Panc1 (cell line): ENCODE results near the gene NSDHL. TPM values are rescaled to one million over a fixed set of nuclear protein-coding genes. Genes with fewer than 3 reads are reported as not detected.

ENCODE experiments used
- ATAC-seq: fragments of 200-7000 bp; cut with Tn5 transposase; 2 replicates; pipeline ENCODE4 v1.9.1; 2020; ENCODE audit warnings: mild to moderate bottlenecking, moderate library complexity
- BruUV-seq: library from RNA; stranded (reverse); fragments of 400-500 nt; replicated peaks from 2 replicates; lab custom pipeline; 2021; lab: Mats Ljungman, UMichigan
- CTCF ChIA-PET: fragments of 300-600 bp; sonication (Branson Sonifier 250); formaldehyde crosslinking; loops from one replicate; lab custom pipeline; 2022; ENCODE audit warnings: antibody characterized with exemption; lab: Charles Lee
- POLR2A ChIA-PET: fragments of 300-600 bp; sonication (Branson Sonifier 250); formaldehyde crosslinking; loops from one replicate; lab custom pipeline; 2022; ENCODE audit warnings: antibody characterized with exemption; lab: Charles Lee
- DNase-seq: peaks from one replicate; pipeline ENCODE4 v3.0.0-alpha.2; 2010; ENCODE audit warnings: low read depth, low spot score
- H3K27ac ChIP-seq: 2 replicates; pipeline ENCODE4 v1.5.1; 2011; ENCODE audit warnings: mild to moderate bottlenecking, low read length, inconsistent platforms
- H3K27me3 ChIP-seq: fragments of 200-500 bp; sonication (Bioruptor generic); 2 replicates; pipeline ENCODE4 v1.6.0; 2014; ENCODE audit warnings: low read length, inconsistent platforms; ENCODE audit not compliant: control insufficient read depth, insufficient read depth
- H3K36me3 ChIP-seq: fragments of 200-500 bp; sonication (Bioruptor generic); 2 replicates; pipeline ENCODE4 v1.5.1; 2014; ENCODE audit warnings: inconsistent platforms, mild to moderate bottlenecking, low read length, moderate library complexity; ENCODE audit not compliant: control insufficient read depth, insufficient read depth
- H3K4me1 ChIP-seq: 2 replicates; pipeline ENCODE4 v1.5.1; 2011; ENCODE audit warnings: inconsistent platforms, mild to moderate bottlenecking, low read length, moderate library complexity; ENCODE audit not compliant: control insufficient read depth, insufficient read depth
- H3K4me3 ChIP-seq, 2 experiments: 2 replicates each; pipeline ENCODE4 v1.5.1; 2011 to 2012; ENCODE audit warnings: low read depth in 2 of 2, low read length in 2 of 2, mild to moderate bottlenecking in 2 of 2, inconsistent platforms in 1 of 2, moderate library complexity in 1 of 2
- H3K9me3 ChIP-seq: fragments of 200-500 bp; sonication (Bioruptor generic); 2 replicates; pipeline ENCODE4 v1.5.1; 2014; ENCODE audit warnings: low read depth, mild to moderate bottlenecking, inconsistent platforms, low read length, moderate library complexity; ENCODE audit not compliant: control insufficient read depth, insufficient read depth
- POLR2AphosphoS5 ChIP-seq: IDR thresholded peaks from 2 replicates; pipeline ENCODE4 v1.6.1; 2012; ENCODE audit warnings: mild to moderate bottlenecking, low read depth, low read length, moderate library complexity
- REST ChIP-seq, 2 experiments: IDR thresholded peaks; 2 replicates each; pipeline ENCODE4 v1.6.1; 2011 to 2012; ENCODE audit warnings: low read depth in 2 of 2, control low read depth in 1 of 2, low read length in 1 of 2, mild to moderate bottlenecking in 1 of 2, moderate library complexity in 1 of 2; ENCODE audit not compliant: insufficient read depth in 1 of 2
- SIN3A ChIP-seq: IDR thresholded peaks from 2 replicates; pipeline ENCODE4 v1.6.1; 2012; ENCODE audit warnings: low read depth, mild to moderate bottlenecking, low read length, moderate library complexity, borderline replicate concordance; ENCODE audit not compliant: insufficient read depth
- TCF7L2 ChIP-seq: IDR thresholded peaks from 2 replicates; pipeline ENCODE4 v1.6.1; 2011; ENCODE audit warnings: mild to moderate bottlenecking, low read depth, low read length, inconsistent platforms
- in situ Hi-C: cut with HindIII; loops from 2 replicates; pipeline ENCODE4 v1.10.0; 2016; ENCODE audit warnings: low sequenced_read_pairs, low pct_unique_long_range_greater_than_20kb
- intact Hi-C: fragments of 100-400 bp; cut with micrococcal nuclease; formaldehyde crosslinking; loops from one replicate; pipeline ENCODE4 v1.10.0; 2022; ENCODE audit not compliant: unreplicated experiment
- total RNA-seq: library from RNA; stranded (reverse); gene quantifications from one replicate; pipeline ENCODE4 v1.2.1, GENCODE V29; 2021; ENCODE audit not compliant: unreplicated experiment
- TF ChIP-seq, protein P1 (sequence below): fragments of 450-650 bp; IDR thresholded peaks from 2 replicates; pipeline ENCODE4 v1.5.1; 2017; ENCODE audit warnings: mild to moderate bottlenecking

The NSDHL gene
- total RNA-seq, 1 experiment from 2014 or later, result 75.0 TPM

- H3K27ac ChIP-seq, result no peak overlapping the region
- CTCF ChIA-PET, result no interaction called here
- H3K36me3 ChIP-seq, result no peaks in the 10 kb centered on the region
- POLR2A ChIA-PET, result no interaction called here
- TF ChIP-seq, protein P1, sequence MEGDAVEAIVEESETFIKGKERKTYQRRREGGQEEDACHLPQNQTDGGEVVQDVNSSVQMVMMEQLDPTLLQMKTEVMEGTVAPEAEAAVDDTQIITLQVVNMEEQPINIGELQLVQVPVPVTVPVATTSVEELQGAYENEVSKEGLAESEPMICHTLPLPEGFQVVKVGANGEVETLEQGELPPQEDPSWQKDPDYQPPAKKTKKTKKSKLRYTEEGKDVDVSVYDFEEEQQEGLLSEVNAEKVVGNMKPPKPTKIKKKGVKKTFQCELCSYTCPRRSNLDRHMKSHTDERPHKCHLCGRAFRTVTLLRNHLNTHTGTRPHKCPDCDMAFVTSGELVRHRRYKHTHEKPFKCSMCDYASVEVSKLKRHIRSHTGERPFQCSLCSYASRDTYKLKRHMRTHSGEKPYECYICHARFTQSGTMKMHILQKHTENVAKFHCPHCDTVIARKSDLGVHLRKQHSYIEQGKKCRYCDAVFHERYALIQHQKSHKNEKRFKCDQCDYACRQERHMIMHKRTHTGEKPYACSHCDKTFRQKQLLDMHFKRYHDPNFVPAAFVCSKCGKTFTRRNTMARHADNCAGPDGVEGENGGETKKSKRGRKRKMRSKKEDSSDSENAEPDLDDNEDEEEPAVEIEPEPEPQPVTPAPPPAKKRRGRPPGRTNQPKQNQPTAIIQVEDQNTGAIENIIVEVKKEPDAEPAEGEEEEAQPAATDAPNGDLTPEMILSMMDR, result no peak
- TF ChIP-seq REST (IDR thresholded peaks at IDR 0.05; ENCODE audit: insufficient read depth in 1 of 2, low read depth in 2 of 2, low read length in 1 of 2) (no peak), POLR2AphosphoS5 (no peak), TCF7L2 (no peak), SIN3A (no peak)
- no peak for DNase-seq
- no TSS peak for BruUV-seq
- H3K27me3 ChIP-seq, result no peaks in the 10 kb centered on the region
- intact Hi-C loops (no loop called here), in situ Hi-C loops (no loop called here)
- no peak for ATAC-seq
- H3K4me3 ChIP-seq, result no peak overlapping the region
- no peaks in the 10 kb centered on the region for H3K9me3 ChIP-seq
- peaks cover 9% of the 10 kb centered on the region for H3K4me1 ChIP-seq
These were observed 81.8 kb downstream of the NSDHL start for GRCh38 chrX:152912641-152913040.

DNA sequence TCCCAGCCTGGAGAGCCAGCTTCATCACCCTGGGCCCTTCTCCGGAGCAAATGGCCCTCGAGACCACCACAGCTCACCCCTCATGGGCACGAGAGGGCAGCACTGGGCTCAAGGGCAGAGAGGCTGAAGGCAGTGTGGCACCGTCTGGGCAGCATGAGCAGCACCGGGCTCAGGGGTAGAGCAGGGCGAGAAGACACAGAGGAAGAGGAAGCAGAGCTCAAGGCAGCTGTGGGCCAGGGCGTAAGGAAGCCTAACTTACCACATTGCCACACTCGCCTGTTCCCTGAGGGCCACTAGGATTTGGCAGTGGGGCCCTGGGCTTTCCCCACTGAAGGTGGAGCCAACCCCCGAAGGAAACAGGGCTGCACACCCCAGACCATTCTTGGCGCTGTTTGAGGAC is 82.5 kb downstream of the NSDHL start:
- H3K27ac ChIP-seq, result no peak overlapping the region
- no peak overlapping the region for H3K4me3 ChIP-seq
- H3K27me3 ChIP-seq, result no peaks in the 10 kb centered on the region
- TF ChIP-seq POLR2AphosphoS5 (no peak), SIN3A (no peak), TCF7L2 (no peak), REST (IDR thresholded peaks at IDR 0.05; ENCODE audit: insufficient read depth in 1 of 2, low read depth in 2 of 2, low read length in 1 of 2) (no peak)
- TF ChIP-seq, protein P1, result no peak
- BruUV-seq, result no TSS peak
- H3K4me1 ChIP-seq, result peaks cover 9% of the 10 kb centered on the region
- ATAC-seq, result no peak
- no peaks in the 10 kb centered on the region for H3K36me3 ChIP-seq
- ChIA-PET POLR2A (no interaction called here), CTCF (no interaction called here)
- DNase-seq, result no peak
- H3K9me3 ChIP-seq, result no peaks in the 10 kb centered on the region
- in situ Hi-C loops, result no loop called here
- intact Hi-C loops, result no loop called here
